GM10847 (cell line): Measurements from ENCODE around the gene MED27.

Source experiments
- POLR2A ChIP-seq: IDR thresholded peaks from 2 replicates; pipeline ENCODE4 v1.6.1; 2011; ENCODE audit not compliant: insufficient read length; ENCODE audit errors: extremely low read depth

Gene MED27, protein sequence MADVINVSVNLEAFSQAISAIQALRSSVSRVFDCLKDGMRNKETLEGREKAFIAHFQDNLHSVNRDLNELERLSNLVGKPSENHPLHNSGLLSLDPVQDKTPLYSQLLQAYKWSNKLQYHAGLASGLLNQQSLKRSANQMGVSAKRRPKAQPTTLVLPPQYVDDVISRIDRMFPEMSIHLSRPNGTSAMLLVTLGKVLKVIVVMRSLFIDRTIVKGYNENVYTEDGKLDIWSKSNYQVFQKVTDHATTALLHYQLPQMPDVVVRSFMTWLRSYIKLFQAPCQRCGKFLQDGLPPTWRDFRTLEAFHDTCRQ

GRCh38 chr9:132079391-132080091, at the start of gene MED27:
TSS of gene MED27 (minus strand) at chr9:132079867. CDS start at chr9:132079844, 23 bp downstream.
- peak; percentile 40 for TF ChIP-seq POLR2A

GRCh38 chr9:132127888-132128534, 48.3 kb upstream of the MED27 start:
- no peak for TF ChIP-seq POLR2A

DNA sequence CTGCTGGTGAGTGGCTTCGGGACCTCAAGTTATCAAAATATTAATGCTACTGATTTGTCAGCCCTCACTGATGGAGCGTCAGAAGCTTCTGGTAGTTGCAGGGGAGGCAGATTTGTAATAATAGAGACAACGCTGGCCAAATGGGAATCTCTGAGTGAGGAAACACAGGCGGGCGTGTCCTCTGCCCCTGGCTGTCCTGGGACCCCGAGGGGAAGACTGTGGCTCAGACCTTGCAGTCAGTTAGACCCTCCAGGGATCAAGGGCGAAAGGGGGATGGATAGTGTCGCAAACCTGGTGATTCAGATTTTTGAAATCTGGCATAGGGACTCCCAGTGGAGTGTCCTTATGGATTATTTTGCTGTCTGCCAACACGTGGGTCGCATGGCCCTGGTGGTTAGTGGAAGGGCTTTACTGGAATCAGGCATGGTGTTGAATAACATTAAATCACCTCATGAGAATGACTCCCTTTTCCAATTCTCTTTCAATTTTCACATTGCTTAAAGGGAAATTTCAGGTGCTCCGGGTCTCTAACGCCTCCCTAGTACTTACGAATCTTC, 47.1 kb upstream of the MED27 start:
- no peak for TF ChIP-seq POLR2A

DNA sequence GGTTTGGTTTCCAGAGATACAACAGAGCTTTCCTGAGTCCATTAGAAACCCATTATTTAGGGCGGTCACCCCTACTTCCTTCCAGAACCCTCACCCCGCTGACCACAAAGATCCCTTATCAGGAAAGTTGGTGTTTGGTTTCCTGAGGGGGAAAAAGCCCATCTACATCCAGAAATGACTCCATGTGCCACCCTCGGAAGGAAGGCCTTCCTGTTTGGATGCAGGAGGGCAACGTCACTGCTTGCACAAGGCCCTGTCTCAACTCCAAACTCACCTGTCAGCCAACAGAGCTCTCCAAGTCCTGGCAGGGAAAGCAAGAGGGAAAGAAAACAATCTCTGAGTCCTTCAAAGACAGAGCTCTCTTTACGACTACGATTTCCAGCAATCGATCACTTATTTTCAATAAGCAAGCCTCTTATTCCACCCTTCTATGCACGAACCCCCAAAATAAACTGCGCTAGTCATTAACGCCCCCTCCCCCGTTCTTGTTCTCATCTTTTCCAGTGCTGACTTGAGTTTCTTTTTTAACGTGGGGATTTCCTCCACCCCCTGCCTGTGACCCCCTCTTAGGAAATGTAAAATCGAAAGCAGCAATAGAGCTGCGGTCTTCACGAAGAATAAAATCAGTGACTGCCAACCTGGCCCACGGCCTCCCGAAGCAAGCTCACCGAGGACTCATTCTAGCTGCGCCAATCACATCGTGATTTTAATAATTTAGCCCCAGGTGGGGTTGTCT, 46.4 kb upstream of the MED27 start:
- no peak for TF ChIP-seq POLR2A

GRCh38 chr9:132125361-132125760, 45.7 kb upstream of the MED27 start:
- no peak for TF ChIP-seq POLR2A

DNA sequence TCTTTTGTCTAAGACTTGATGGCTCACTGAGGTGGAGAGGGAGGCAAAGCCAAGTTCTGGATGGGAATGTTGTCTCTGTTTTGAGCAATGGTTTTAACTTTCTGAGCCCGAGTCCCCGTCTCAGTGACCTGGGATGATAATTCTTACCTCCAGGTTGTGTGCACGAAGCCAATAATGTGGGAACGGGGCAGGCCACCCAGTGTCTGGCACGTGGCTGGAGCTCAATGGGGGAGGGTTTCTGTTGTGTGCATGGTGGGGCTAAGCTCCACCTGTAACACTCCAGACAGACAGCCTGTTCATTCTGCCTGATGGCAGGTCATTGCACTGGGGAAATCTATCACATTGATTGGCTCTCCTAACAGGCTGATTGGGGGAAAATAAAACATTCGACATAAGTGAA, 45.1 kb upstream of the MED27 start:
- TF ChIP-seq POLR2A, result no peak

DNA sequence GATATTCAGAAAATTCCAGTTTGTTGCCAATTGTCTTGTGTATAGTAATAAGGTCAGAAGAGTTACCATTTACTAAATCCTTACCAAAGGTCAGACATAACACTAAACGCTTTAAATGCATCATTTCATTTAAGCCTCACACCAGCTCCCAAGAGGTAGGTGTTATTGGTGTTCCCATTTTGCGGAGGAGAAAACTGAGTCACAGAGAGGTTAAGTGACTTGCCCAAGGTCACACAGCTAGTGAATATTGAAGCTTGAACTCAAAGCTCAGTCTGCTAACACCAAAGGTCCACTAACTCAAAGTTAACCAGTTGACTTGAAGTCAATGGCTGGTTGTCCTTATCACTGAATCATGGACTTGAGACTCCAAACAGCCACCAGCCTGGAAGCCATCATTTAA, 41.4 kb upstream of the MED27 start:
- no peak for TF ChIP-seq POLR2A

GRCh38 chr9:132117694-132118093, 38.0 kb upstream of the MED27 start:
- TF ChIP-seq POLR2A, result no peak

GRCh38 chr9:132116583-132116982, 36.9 kb upstream of the MED27 start:
- TF ChIP-seq POLR2A, result no peak

DNA sequence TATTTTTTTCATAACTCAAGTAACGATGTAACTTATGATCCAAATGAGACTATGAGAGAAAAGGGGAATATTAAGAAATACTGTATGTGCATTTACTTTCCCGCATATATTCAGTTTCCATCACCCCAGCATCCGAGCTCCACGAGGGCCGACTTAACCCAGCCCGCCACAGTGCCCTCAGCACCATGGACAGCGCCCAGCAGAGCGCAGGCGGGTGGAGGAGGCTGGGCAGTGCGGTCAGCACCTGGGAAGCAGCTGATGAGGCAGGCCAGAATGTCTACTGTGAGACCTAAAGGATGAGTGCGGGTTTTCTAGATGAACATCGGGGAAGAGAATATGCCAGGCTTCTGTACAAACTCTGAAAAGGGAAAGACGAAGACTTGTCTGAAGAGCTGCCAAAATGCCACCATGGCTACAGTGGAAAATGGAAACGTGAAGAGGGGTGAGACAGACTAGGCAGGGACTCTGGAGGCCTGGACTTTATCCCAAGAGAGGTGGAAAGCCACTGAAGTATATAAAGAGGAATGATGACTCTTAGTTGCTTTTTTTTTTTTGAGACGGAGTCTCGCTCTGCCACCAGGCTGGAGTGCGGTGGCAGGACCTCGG, 34.5 kb upstream of the MED27 start:
- TF ChIP-seq POLR2A, result no peak

DNA sequence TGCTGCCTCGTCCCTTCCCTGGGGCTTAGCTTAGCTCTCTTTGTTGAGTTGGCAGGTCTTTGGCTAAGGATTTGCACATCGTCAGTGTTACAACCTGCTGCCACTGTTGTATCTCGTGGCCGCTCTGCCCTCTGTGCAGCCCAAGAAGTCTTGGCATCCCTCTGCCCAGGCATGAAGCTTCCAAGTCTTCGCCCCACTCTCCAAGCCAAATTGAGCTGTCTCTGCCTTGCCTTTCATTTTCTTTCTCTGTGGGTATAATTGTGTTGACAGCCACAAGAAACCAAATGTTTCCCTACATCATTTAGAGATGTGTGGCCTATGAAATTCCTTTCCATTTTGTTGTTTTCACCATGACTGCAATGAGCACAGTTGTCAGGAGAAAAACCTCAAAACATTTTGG, 29.6 kb upstream of the MED27 start:
- TF ChIP-seq POLR2A, result no peak

DNA sequence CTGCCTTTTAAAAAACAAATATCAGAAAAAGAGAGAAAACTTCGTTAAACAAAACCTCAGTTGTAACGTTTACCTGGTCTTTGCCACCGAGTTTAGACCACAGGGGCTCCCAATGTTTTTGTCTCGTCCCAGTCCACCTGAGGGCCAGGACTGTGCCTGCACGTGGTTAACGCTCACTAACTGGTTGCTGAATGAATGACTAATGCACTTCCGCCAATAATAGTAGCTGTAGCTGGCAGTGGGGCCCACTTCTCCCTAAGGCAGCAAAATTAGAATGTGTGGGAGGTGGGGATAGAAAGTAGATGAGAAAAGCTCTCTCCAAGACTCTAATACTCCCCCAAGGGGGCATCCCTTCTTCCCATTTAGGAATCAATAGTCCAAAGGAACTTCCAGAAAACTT, 29.1 kb upstream of the MED27 start:
- TF ChIP-seq POLR2A, result no peak

DNA sequence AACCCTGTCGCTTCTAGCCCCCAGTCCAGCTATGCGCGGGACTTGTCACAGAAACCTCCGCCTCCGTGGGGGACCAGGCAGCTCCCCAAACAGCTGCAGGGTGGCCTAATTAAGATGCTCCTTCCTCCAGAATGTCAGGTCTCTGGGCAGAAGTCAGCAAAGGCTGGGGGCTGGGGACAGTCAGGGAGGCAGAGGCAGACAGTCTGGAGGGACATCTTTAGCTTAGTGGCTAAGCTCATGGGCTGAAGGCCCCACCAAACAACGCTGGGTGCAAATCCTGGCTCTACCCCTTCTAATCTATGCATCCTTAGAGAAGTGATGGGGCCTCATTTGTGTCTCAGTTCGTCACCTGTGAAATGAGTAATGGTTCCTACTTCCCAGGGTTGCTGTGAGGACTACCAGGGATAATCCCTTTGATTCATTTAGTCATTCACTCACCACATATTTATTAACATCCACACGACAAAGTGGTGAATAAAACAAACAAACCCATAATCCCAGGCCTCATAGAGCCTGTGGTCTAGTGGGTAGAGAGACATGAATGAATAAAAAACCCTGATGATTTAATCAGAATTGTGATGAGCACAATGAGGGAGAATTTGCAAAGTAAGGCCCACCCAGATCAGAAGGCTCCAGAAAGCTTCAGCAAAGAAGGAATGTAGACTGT, 20.2 kb upstream of the MED27 start:
- TF ChIP-seq POLR2A, result no peak

- no peak for TF ChIP-seq POLR2A
Observed at GRCh38 chr9:132099167-132099566, 19.5 kb upstream of the MED27 start.
